Pancreas (tissue), 10 donors: ENCODE results near the gene FLAD1. TPM values are rescaled to one million over a fixed set of nuclear protein-coding genes. Genes with fewer than 3 reads are reported as not detected.
A peak's percentile ranks its signal among the peaks of the same experiment; 100 is the strongest.

Experiments
- ATAC-seq, 4 donors: fragments of 200-7000 bp; cut with Tn5 transposase; one replicate each; pipeline versions ENCODE4 v1.8.0 to v1.9.1; 2020; ENCODE audit warnings: mild to moderate bottlenecking in 4 of 4, moderate library complexity in 4 of 4
- DNase-seq, 6 donors: peaks; one replicate each; pipeline ENCODE4 v3.0.0-alpha.2; 2020
- FAIRE-seq: peaks from 2 replicates; lab custom pipeline; 2012; peaks lifted over from hg19 to GRCh38; lab: Jason Lieb, UNC
- H3K27ac ChIP-seq, 4 donors: fragments of 200-600 bp; sonication (generic); 1 replicate in 3 of 4; 2 replicates in 1 of 4; pipeline versions ENCODE4 v1.5.0 to v1.8.0; 2020
- H3K27me3 ChIP-seq, 4 donors: fragments of 200-600 bp; one replicate each; pipeline ENCODE4 v1.8.0; 2021
- H3K36me3 ChIP-seq, 3 donors: fragments of 200-600 bp; sonication (generic) in 1 of 3; one replicate each; pipeline versions ENCODE4 v1.5.0 to v1.8.0; 2020 to 2021
- H3K4me1 ChIP-seq, 3 donors: fragments of 200-600 bp; one replicate each; pipeline ENCODE4 v1.8.0; 2021
- H3K4me3 ChIP-seq, 4 donors: fragments of 200-600 bp; sonication (generic) in 2 of 4; one replicate each; pipeline versions ENCODE4 v1.5.0 to v1.8.0; 2020 to 2021
- H3K9me3 ChIP-seq, 4 donors: fragments of 200-600 bp; one replicate each; pipeline ENCODE4 v1.8.0; 2021
- WGBS, 2 donors: extraction: QIAGEN DNeasy Blood & Tissue Kit; methylation state at CpG; one replicate each; pipeline ENCODE4 v1.1.7; 2013; 5-methylcytosine and 5-hydroxymethylcytosine counted together
- intact Hi-C, 3 donors: fragments of 100-400 bp; cut with DNase I; formaldehyde crosslinking; loops; one replicate each; pipeline versions ENCODE4 v1.11.1 to v1.14.2; 2022
- polyA plus RNA-seq, 2 donors: library from polyadenylated mRNA; stranded (reverse); fragments of 200-250 nt; gene quantifications; one replicate each; pipeline ENCODE4 v1.2.3, GENCODE V29; 2013
- total RNA-seq, 6 donors: library from RNA; stranded (reverse); fragmentation: NEBNext Ultra II Directional in 4 of 6; extraction: Animal tissue kit (Norgen Biotek cat#: 25700) in 4 of 6; gene quantifications; one replicate each; pipeline versions ENCODE4 v1.2.1 to v1.2.4, GENCODE V29; 2021 to 2023
- TF ChIP-seq, protein P1 (sequence below), 4 donors: fragments of 200-600 bp; sonication (generic) in 3 of 4; IDR thresholded peaks; one replicate each; pipeline versions ENCODE4 v1.5.0 to v1.8.0; 2021; ENCODE audit warnings: antibody characterized with exemption in 4 of 4
- donor health status: healthy with polysubstance abuse.
- donor health status: DM: no; HTN: no; CAD: no; lungs with moderate emphysema.
- donor health status: DM: no; HTN: no; CAD: no.
- donor health status: control.
- donor health status: control.
- donor health status: Bipolar disorder and iron deficiency.
- donor health status: DM: yes; HTN: yes; CAD: no.
- donor health status: DM: no; HTN: no; CAD: no.
- donor health status: DM: no; HTN: no; CAD: no.
- donor health status: DM: yes; HTN: yes; CAD: no.

FLAD1 gene
- total and polyA plus RNA-seq, 8 donors: 8.3 to 28.6 (median 13.2) TPM

DNA sequence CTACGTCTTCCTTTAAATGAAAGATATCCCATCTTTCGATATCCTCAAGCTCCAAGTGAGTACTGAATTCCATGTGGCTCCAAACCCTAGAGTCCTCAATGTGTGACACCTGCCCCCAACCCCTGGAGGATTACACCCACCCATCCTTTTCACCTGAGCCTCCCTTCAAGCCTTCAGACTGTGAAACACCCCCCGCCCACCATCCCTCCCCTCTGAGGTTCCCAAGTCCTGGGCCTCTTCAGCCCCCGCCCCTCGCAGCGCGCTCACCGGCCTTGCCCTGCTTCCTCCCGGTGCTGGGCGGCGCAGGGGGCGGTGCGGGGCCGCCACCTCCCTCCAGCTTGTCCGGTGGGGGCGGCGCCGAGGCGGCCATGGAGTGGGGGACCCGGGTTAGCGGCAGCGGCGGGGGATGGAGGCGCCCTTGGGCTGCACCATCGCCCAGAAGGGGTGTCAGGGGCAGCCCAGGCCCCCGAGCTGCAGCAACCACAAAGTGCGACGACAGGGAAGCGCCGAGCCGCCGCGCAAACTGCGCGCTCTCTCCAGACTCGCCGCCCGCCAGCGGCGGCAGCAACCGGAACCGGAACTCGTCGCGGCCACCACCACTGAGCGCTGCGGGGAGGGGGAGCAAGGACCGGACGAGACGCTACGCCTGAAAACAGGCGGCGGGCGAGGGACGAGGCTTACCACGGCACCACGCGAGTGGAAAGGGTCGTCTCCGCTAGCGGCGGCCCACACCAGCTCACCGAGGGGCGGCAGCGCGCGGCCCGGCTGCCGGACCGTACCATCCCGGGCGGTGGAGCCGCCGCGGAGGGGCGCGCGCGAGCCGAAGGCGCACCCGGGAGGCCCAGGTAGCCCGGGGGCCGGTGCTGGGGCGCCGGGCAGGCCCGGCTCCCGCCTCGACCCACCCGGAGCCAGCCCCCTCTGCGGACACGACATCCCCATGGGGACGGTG is 21.7 kb upstream of the FLAD1 start, which contains the start of gene PYGO2:
TSS of gene PYGO2 (minus strand) at position 576 of the 949 bp plus-strand sequence. CDS start at position 370, 206 bp downstream.
- Histone ChIP-seq H3K27ac (peak within 1 kb of the TSS; percentile 89 to 98 (median 96)), H3K4me3 (peak within 1 kb of the TSS; percentile 79 to 96 (median 92)), H3K9me3 (no peaks in the 10 kb centered on the region), H3K4me1 (peaks cover 0 to 13% (median 10%) of the 10 kb centered on the region in 3 donors), H3K27me3 (no peaks in the 10 kb centered on the region), H3K36me3 (peaks cover 0 to 24% (median 23%) of the 10 kb centered on the region in 3 donors)
- ATAC-seq: peak; percentile 83 to 88 (median 86)
- FAIRE-seq: no peak
- TF ChIP-seq, protein P1, sequence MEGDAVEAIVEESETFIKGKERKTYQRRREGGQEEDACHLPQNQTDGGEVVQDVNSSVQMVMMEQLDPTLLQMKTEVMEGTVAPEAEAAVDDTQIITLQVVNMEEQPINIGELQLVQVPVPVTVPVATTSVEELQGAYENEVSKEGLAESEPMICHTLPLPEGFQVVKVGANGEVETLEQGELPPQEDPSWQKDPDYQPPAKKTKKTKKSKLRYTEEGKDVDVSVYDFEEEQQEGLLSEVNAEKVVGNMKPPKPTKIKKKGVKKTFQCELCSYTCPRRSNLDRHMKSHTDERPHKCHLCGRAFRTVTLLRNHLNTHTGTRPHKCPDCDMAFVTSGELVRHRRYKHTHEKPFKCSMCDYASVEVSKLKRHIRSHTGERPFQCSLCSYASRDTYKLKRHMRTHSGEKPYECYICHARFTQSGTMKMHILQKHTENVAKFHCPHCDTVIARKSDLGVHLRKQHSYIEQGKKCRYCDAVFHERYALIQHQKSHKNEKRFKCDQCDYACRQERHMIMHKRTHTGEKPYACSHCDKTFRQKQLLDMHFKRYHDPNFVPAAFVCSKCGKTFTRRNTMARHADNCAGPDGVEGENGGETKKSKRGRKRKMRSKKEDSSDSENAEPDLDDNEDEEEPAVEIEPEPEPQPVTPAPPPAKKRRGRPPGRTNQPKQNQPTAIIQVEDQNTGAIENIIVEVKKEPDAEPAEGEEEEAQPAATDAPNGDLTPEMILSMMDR (IDR thresholded peaks at IDR 0.05): peak in 1 of 4 donors; percentile 28
- intact Hi-C loops: loop anchor here in 2 of 3 donors (10.0 kb wide), 1 partner anchor 53 kb away; no protein-coding TSS in a partner anchor
- DNase-seq: peak; percentile 75 to 92 (median 82)
- 0% methylated on average over 63 to 93 of the region's 93 CpGs for WGBS, 2 donors

DNA sequence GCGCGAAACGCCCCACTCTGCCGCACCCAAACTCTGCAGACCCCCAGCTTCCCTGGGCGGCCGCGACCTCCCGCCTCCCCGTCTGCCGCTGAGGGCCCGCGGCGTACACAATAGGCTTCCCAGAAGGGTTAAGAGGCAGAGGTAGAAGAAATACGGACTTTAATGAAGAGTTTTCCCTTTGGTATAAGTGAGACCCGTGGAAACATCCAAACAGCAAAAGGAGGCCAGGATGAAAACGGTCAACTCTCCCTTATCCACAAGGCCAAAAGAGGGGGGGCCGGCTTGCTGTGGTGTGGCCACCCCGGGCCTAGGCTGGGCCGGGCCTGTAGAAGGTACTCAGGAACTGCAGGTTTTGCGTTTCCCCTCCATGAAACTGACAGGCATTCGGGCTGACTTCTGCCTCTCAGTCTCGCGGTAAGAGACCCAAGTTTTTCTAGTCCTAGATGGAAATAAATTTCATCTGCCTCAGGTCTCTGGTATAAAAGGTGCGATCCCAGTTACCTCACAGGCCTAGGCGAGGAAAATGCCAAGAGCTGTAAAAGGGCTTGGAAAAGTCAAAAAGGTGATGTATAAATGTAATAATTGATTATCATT is 20.9 kb upstream of the FLAD1 start:
- H3K4me3 ChIP-seq: peak overlapping the region; percentile 79 to 96 (median 92)
- no peaks in the 10 kb centered on the region for H3K27me3 ChIP-seq
- H3K27ac ChIP-seq: peak overlapping the region; percentile 89 to 98 (median 96)
- FAIRE-seq: no peak
- H3K4me1 ChIP-seq: peaks cover 0 to 13% (median 5%) of the 10 kb centered on the region in 3 donors
- peak; percentile 10 to 41 (median 20) for ATAC-seq
- H3K9me3 ChIP-seq: no peaks in the 10 kb centered on the region
- WGBS, 2 donors: 3 to 4% methylated on average over 25 of the region's 25 CpGs
- intact Hi-C loops: loop anchor here in 2 of 3 donors (10.0 kb wide), 1 partner anchor 53 kb away; no protein-coding TSS in a partner anchor
- H3K36me3 ChIP-seq: peaks cover 0 to 32% (median 25%) of the 10 kb centered on the region in 3 donors
- TF ChIP-seq, protein P1 (IDR thresholded peaks at IDR 0.05): no peak
- no peak for DNase-seq

DNA sequence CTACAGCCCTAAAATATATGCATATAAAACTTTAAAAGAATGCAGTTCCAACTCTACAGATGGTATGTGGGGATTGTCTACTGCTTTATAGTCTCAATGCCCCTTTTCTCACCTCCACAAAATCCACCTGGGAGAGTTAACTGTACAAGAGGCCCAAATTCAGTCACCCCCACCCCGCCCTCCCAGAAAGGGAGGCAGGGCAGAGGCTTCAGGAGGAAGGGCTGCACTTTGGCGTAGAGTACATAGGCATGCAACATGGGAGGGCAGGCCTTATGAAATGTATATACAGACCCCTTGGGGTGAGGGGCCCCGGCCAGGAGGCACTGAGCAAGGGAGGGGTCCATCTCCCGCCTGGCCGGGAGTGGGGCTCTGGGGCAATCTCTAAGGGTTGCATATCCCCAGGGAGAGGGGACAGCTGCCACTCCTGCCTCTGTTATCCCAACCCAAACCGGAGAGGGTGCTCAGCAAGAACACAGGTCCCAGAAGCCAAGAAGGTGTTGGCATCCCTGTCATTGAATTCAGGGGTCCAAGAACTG is 20.3 kb upstream of the FLAD1 start:
- peaks cover 0 to 38% (median 30%) of the 10 kb centered on the region in 3 donors for H3K36me3 ChIP-seq
- WGBS, 2 donors: 65 to 79% methylated on average over 6 of the region's 6 CpGs
- peaks cover 0 to 13% (median 5%) of the 10 kb centered on the region in 3 donors for H3K4me1 ChIP-seq
- FAIRE-seq: no peak
- H3K4me3 ChIP-seq: peak overlapping the region in 2 of 4 donors; percentile 91 to 94
- intact Hi-C loops: loop anchor here in 2 of 3 donors (10.0 kb wide), 1 partner anchor 52 kb away; no protein-coding TSS in a partner anchor
- TF ChIP-seq, protein P1 (IDR thresholded peaks at IDR 0.05): no peak
- ATAC-seq: no peak
- H3K27me3 ChIP-seq: no peaks in the 10 kb centered on the region
- H3K27ac ChIP-seq: peak overlapping the region in 2 of 4 donors; percentile 96 to 98
- DNase-seq: no peak
- H3K9me3 ChIP-seq: no peaks in the 10 kb centered on the region

DNA sequence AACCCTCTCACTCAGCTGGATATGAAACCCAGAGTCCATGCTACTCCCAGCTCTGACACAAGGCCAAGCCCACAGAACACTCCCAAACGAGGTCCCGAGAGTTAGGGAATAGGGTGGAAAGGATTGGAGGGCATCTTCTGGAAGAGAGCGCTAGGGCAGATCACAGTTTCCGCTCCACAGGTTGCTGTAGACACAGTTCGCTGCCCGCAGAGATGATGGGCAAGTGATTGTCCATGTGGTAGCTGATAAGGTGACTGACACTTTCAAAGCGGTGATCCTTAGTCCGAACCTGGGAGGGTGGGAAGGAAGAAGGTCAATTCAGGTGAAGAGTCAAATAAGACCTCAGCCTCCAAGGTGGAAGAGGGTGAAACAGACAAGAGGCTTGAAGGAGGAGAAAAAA is 19.5 kb upstream of the FLAD1 start:
- TF ChIP-seq, protein P1 (IDR thresholded peaks at IDR 0.05): no peak
- no peaks in the 10 kb centered on the region for H3K27me3 ChIP-seq
- peaks cover 0 to 13% (median 5%) of the 10 kb centered on the region in 3 donors for H3K4me1 ChIP-seq
- no peak for FAIRE-seq
- H3K4me3 ChIP-seq: no peak overlapping the region
- no peak for DNase-seq
- peaks cover 0 to 44% (median 30%) of the 10 kb centered on the region in 3 donors for H3K36me3 ChIP-seq
- no peak overlapping the region for H3K27ac ChIP-seq
- WGBS, 2 donors: 70 to 72% methylated on average over 8 of the region's 8 CpGs
- intact Hi-C loops: loop anchor here in 2 of 3 donors (10.0 kb wide), 1 partner anchor 51 kb away; no protein-coding TSS in a partner anchor
- no peak for ATAC-seq
- H3K9me3 ChIP-seq: no peaks in the 10 kb centered on the region
